Spleen (tissue), 11 donors: ENCODE data around the gene TCF7. TPM values are rescaled to one million over a fixed set of nuclear protein-coding genes. Genes with fewer than 3 reads are reported as not detected.
A peak's percentile ranks its signal among the peaks of the same experiment; 100 is the strongest.

Source experiments
- DNase-seq: peaks from one replicate; pipeline ENCODE4 v3.0.0-alpha.2; 2020
- H3K27ac ChIP-seq, 8 donors: fragments of 200-600 bp; sonication (generic) in 7 of 8; 1 replicate in 4 of 8; 2 replicates in 4 of 8; pipeline versions ENCODE4 v1.5.0 to v1.8.0; 2016 to 2021; ENCODE audit warnings: inconsistent platforms in 4 of 8, mild to moderate bottlenecking in 4 of 8, moderate library complexity in 1 of 8
- H3K27me3 ChIP-seq, 7 donors: fragments of 200-600 bp; sonication (generic) in 6 of 7; replicated peaks in 1 of 7; 1 replicate in 4 of 7; 2 replicates in 3 of 7; pipeline versions ENCODE4 v1.5.0 to v1.8.0; 2016 to 2021; ENCODE audit warnings: inconsistent platforms in 3 of 7, mild to moderate bottlenecking in 1 of 7
- H3K36me3 ChIP-seq, 6 donors: fragments of 200-600 bp; sonication (generic) in 5 of 6; 1 replicate in 4 of 6; 2 replicates in 2 of 6; pipeline versions ENCODE4 v1.5.0 to v1.8.0; 2016 to 2021; ENCODE audit warnings: inconsistent platforms in 2 of 6
- H3K4me1 ChIP-seq, 6 donors: fragments of 200-600 bp; sonication (generic) in 5 of 6; 1 replicate in 3 of 6; 2 replicates in 3 of 6; pipeline versions ENCODE4 v1.5.0 to v1.8.0; 2016 to 2021; ENCODE audit warnings: inconsistent platforms in 3 of 6
- H3K4me3 ChIP-seq, 8 donors: fragments of 200-600 bp; sonication (generic) in 7 of 8; 1 replicate in 4 of 8; 2 replicates in 4 of 8; pipeline versions ENCODE4 v1.5.0 to v1.8.0; 2016 to 2021; ENCODE audit warnings: inconsistent platforms in 4 of 8, mild to moderate bottlenecking in 4 of 8, moderate library complexity in 2 of 8
- H3K9me3 ChIP-seq, 8 donors: fragments of 200-600 bp; sonication (generic) in 7 of 8; 1 replicate in 4 of 8; 2 replicates in 4 of 8; pipeline versions ENCODE4 v1.5.0 to v1.8.0; 2016 to 2021; ENCODE audit warnings: inconsistent platforms in 4 of 8
- CTCF ChIP-seq, 11 experiments: fragments of 200-600 bp in 7 of 11; fragments of 450-650 bp in 4 of 11; sonication (generic) in 4 of 11; IDR thresholded peaks in 8 of 11; conservative IDR thresholded peaks in 3 of 11; 1 replicate in 7 of 11; 2 replicates in 4 of 11; pipeline versions ENCODE4 v1.4.0 to v1.8.0; 2016 to 2021; ENCODE audit warnings: antibody characterized with exemption in 11 of 11, inconsistent platforms in 4 of 11, mild to moderate bottlenecking in 1 of 11
- POLR2A ChIP-seq, 3 donors: fragments of 450-650 bp; IDR thresholded peaks; one replicate each; pipeline ENCODE4 v1.5.1; 2017; ENCODE audit warnings: antibody characterized with exemption in 3 of 3, mild to moderate bottlenecking in 1 of 3
- POLR2AphosphoS5 ChIP-seq, 3 donors: sonication (generic); formaldehyde crosslinking; IDR thresholded peaks; one replicate each; pipeline ENCODE4 v1.5.1; 2017; ENCODE audit warnings: antibody characterized with exemption in 3 of 3
- WGBS, 5 donors: extraction: QIAGEN DNeasy Blood & Tissue Kit in 3 of 5; methylation state at CpG; one replicate each; pipeline versions ENCODE4 v1.1.5 to v1.1.7; 2013 to 2018; 5-methylcytosine and 5-hydroxymethylcytosine counted together
- intact Hi-C: fragments of 100-400 bp; cut with DNase I; formaldehyde crosslinking; loops from one replicate; pipeline ENCODE4 v1.15.0; 2023; ENCODE audit warnings: low total_unique reads
- polyA plus RNA-seq, 3 donors: library from polyadenylated mRNA; stranded (reverse); fragments of 200-250 nt; gene quantifications; one replicate each; pipeline ENCODE4 v1.2.1, GENCODE V29; 2013
- total RNA-seq, 7 donors: library from RNA; depleted of rRNA in 3 of 7; stranded (reverse); fragments of >200 nt in 3 of 7; fragmentation: NEBNext Ultra II Directional in 4 of 7; extraction: Animal tissue kit (Norgen Biotek cat#: 25700) in 4 of 7; gene quantifications; one replicate each; pipeline versions ENCODE4 v1.1.0 to v1.2.1, GENCODE V29; 2016 to 2021
- donor health status: healthy with polysubstance abuse.
- donor health status: DM: no; HTN: no; CAD: no; lungs with moderate emphysema.
- donor health status: DM: no; HTN: no; CAD: no.
- donor health status: Bipolar disorder and iron deficiency.
- donor health status: healthy.
- donor health status: DM: no; HTN: no; CAD: no.
- donor health status: DM: yes; HTN: yes; CAD: no.

Gene TCF7
- total and polyA plus RNA-seq, 10 donors, result 13.7 to 88.3 (median 36.8) TPM

DNA sequence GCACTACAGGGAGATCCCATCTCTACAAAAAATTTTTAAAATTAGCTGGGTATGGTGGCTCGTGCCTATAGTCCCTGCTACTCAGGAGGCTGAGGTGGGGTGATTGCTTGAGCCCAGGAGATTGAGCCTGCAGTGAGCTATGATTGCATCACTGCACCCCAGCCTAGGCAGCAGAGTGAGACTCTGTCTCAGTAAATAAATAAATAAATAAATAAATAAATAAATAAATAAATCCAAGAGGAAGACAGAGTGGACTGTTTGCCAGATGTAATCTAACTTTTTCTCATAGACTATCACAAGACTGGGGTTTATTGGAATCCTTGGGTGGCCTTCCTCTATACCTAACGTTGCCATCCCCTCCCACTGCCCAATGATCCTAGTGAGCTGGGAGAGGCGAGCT lies 19.2 kb upstream of the TCF7 start:
- no peak overlapping the region for H3K4me3 ChIP-seq
- no peaks in the 10 kb centered on the region for H3K9me3 ChIP-seq
- intact Hi-C loops, result no loop called here
- peaks cover 18 to 39% (median 28%) of the 10 kb centered on the region in 6 donors for H3K4me1 ChIP-seq
- WGBS, 5 donors, result 82 to 92% (median 85%) methylated on average over 3 of the region's 3 CpGs
- H3K27me3 ChIP-seq, result no peaks in the 10 kb centered on the region
- DNase-seq, result no peak
- no peak overlapping the region for H3K27ac ChIP-seq
- TF ChIP-seq CTCF (IDR thresholded peaks at IDR 0.05 in 8 of 11, conservative IDR thresholded peaks at IDR 0.05 in 3 of 11) (no peak), POLR2A (IDR thresholded peaks at IDR 0.05) (no peak), POLR2AphosphoS5 (IDR thresholded peaks at IDR 0.05) (no peak)
- no peaks in the 10 kb centered on the region for H3K36me3 ChIP-seq

DNA sequence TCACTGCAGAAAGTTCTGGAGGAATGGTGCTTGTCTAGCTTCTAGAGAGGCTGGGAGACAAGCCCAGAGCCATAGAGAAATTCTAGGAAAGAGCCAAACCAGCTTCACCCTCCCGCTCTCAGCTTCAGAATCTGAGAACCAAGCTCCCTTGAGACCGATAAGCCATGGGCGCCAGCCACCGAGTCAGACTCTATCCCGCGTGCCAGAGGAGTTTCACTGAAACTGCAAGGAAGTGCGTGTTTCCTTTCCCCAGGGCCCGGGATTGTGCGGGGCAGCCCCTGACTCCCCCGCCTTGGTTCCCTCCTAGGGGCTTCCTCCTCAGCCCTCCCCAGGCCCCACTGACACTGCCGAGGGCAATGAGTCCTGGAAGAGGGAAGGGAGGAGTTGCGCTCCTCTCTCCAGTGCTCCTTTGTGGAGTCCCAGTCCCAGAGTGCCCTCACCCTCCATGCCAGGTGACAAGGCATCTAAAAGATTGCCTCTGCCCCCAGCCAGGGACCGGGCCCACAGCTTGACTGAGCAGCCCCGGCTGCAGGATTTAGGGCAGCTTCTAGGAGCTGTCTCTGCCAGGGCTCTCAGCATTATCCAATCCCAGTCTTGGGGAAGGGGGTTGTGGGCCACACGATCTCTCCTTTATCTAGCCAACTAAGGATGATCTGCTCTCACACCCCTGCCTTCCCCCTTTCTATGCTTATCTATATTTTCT lies 18.4 kb upstream of the TCF7 start:
- 68 to 76% (median 72%) methylated on average over 14 to 15 of the region's 15 CpGs for WGBS, 5 donors
- Histone ChIP-seq H3K4me1 (peaks cover 22 to 39% (median 28%) of the 10 kb centered on the region in 6 donors), H3K9me3 (no peaks in the 10 kb centered on the region), H3K27ac (no peak overlapping the region), H3K36me3 (no peaks in the 10 kb centered on the region), H3K27me3 (no peaks in the 10 kb centered on the region), H3K4me3 (no peak overlapping the region)
- intact Hi-C loops, result no loop called here
- TF ChIP-seq POLR2AphosphoS5 (IDR thresholded peaks at IDR 0.05) (no peak), POLR2A (IDR thresholded peaks at IDR 0.05) (no peak), CTCF (IDR thresholded peaks at IDR 0.05 in 8 of 11, conservative IDR thresholded peaks at IDR 0.05 in 3 of 11) (no peak)
- no peak for DNase-seq

- WGBS, 5 donors, result 76 to 85% (median 77%) methylated on average over 7 of the region's 7 CpGs
- no peaks in the 10 kb centered on the region for H3K9me3 ChIP-seq
- H3K4me1 ChIP-seq, result peaks cover 27 to 39% (median 33%) of the 10 kb centered on the region in 6 donors
- no peak overlapping the region for H3K4me3 ChIP-seq
- no peak for TF ChIP-seq POLR2AphosphoS5 (IDR thresholded peaks at IDR 0.05)
- TF ChIP-seq CTCF (IDR thresholded peaks at IDR 0.05 in 8 of 11, conservative IDR thresholded peaks at IDR 0.05 in 3 of 11), result no peak
- TF ChIP-seq POLR2A (IDR thresholded peaks at IDR 0.05), result no peak
- no peak overlapping the region for H3K27ac ChIP-seq
- intact Hi-C loops, result no loop called here
- H3K36me3 ChIP-seq, result no peaks in the 10 kb centered on the region
- no peaks in the 10 kb centered on the region for H3K27me3 ChIP-seq
- no peak for DNase-seq
Measured at GRCh38 chr5:134097211-134097749, 17.2 kb upstream of the TCF7 start.

- H3K4me3 ChIP-seq, result no peak overlapping the region
- intact Hi-C loops, result no loop called here
- no peaks in the 10 kb centered on the region for H3K27me3 ChIP-seq
- no peak for TF ChIP-seq POLR2A (IDR thresholded peaks at IDR 0.05)
- no peak for TF ChIP-seq POLR2AphosphoS5 (IDR thresholded peaks at IDR 0.05)
- no peak for TF ChIP-seq CTCF (IDR thresholded peaks at IDR 0.05 in 8 of 11, conservative IDR thresholded peaks at IDR 0.05 in 3 of 11)
- 90 to 95% (median 94%) methylated on average over 5 of the region's 5 CpGs for WGBS, 5 donors
- no peaks in the 10 kb centered on the region for H3K9me3 ChIP-seq
- H3K4me1 ChIP-seq, result peaks cover 27 to 53% (median 38%) of the 10 kb centered on the region in 6 donors
- H3K36me3 ChIP-seq, result no peaks in the 10 kb centered on the region
- no peak for DNase-seq
- peak overlapping the region in 2 of 8 donors; percentile 81 to 84 for H3K27ac ChIP-seq
Measured at GRCh38 chr5:134098690-134099089, 15.8 kb upstream of the TCF7 start.
